Activated CD4-positive, alpha-beta T cell treated with anti-CD3 and anti-CD28 coated beads for 24 hours (primary cell): ENCODE results near the gene LRBA.

Source experiments
- DNase-seq, 2 donors: peaks; one replicate each; pipeline ENCODE4 v3.0.0-alpha.2; 2020; ENCODE audit warnings: low read depth in 2 of 2

The LRBA gene

DNA sequence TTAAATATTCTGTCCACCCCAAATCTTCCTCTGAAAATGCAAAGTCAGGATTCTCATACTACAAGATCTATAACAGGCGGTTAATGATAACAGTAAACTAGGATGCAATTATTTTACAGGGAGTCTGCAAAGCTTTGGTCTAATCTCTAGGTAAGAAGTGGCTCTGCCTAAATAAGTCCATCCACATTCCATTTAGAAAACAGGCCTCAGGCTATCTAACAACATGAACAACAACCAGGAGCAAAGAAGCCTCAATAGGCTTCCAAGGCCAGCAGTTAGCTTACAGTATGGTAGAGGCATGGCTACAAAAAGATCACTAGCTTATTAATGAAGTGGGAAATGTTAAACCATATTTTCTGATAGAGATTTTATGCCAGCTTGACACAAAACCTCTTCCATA, 426.8 kb downstream of the LRBA start:
- DNase-seq: no peak

DNA sequence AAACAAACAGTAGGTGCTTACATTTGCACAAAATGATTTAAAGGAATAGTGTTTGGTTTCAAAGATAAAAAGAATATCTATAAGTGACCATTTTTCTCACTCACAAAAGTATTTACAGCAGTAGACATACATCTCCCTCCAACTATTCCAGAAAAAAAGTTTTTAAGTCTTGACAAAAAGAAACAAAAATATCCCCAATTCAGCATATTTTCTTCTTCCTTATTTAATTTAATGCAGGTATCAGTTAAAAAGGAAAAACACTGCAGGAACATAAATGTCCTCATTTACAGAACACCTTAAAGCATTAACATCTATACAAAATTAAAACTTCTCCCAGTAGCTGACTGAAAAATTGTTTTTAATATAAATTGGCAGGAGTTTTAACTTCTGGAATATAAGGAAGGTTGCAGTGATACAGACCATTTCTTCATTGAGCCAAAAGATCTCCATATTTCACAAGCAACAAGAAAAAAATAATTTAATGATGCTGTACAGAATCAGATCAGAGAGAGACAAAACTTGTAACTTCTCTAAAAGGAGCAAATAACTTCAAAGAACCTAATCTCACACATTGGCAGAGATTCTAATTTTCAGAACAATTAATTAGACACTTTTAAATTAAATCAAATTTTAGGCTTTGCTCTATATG, 428.8 kb downstream of the LRBA start:
- no peak for DNase-seq

DNA sequence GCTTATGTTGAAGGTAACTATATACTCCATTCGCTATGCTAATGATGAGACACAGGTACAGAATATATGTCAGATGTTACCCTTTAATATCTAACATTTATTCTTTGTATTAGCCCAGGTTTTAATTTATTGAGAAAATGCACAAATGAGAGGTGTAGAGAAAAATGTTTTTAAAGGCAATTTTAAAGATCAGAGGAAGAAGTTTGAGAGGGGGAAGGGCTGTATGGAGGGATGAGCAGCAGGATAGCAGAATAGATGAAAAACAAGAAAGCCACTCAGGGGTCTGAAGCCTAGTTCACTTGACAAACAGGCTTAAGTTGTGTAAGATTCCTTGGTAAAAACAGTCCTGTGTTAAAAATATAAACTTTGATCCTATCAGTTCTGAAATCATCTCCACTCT, 429.5 kb downstream of the LRBA start:
- no peak for DNase-seq

DNA sequence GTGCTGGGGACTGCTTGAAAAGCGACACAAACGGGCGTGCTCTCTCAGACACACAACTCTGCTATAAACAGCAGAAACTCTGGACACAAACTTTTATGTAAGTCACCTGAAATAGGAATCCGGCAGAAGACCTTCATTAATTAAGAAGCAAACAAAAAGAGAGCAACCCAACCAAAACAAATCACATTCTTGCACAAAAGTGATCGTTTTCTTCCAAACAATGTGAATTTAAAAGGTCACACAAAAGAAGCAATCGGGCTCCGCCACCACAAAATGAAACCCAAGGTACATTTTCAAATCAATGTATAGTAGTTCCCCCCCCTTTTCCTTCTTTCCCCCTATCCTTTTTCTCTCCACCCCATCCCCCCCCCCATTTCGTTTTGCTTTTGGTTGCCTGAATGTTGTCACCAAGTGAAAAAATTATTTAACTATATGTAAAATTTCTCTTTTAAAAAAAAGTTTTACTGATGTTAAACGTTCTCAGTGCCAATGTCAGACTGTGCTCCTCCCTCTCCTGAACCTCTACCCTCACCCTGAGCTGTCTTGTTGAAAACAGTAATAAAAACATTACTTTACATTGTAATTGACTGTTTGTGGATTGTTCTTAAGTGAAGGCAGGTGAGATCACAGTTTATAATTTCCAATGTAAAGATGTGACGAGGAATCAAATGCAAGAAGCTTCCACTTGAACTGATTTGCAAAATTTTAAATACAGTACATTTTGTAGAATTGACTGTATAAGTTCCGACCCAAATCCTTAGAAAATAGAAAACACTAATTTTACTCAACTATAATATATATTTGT, 430.8 kb downstream of the LRBA start:
- no peak for DNase-seq

DNA sequence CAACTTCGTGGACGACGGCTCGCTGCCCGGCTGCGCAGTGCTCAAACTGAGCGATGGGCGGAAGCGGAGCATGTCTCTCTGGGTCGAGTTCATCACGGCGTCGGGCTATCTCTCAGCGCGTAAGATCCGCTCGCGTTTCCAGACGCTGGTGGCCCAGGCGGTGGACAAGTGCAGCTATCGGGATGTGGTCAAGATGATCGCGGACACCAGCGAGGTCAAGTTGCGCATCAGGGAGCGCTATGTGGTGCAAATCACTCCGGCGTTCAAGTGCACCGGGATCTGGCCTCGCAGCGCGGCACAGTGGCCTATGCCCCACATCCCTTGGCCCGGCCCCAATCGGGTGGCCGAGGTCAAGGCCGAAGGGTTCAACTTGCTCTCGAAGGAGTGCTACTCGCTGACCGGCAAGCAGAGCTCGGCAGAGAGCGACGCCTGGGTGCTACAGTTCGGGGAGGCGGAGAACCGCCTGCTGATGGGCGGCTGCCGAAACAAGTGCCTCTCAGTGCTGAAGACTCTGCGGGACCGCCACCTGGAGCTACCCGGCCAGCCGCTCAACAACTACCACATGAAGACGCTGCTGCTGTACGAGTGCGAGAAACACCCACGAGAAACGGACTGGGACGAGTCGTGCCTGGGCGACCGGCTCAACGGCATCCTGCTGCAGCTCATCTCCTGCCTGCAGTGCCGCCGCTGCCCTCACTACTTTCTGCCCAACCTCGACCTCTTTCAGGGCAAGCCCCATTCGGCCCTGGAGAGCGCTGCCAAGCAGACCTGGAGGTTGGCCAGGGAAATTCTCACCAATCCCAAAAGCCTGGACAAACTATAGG, 431.6 kb downstream of the LRBA start:
- DNase-seq: no peak

DNA sequence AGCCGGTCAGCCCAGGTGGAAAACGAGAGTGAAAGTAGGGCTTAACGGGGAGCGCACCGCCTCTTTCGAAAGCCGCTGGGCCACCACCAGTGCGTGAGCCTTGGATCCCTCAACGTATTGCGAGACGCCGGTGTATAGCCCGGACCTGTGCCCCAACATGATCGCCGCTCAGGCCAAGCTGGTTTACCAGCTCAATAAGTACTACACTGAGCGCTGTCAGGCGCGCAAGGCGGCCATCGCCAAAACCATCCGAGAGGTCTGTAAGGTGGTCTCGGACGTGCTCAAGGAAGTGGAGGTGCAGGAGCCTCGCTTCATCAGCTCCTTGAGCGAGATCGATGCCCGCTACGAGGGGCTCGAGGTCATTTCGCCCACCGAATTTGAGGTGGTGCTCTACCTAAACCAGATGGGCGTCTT, 432.2 kb downstream of the LRBA start:
- no peak for DNase-seq

DNA sequence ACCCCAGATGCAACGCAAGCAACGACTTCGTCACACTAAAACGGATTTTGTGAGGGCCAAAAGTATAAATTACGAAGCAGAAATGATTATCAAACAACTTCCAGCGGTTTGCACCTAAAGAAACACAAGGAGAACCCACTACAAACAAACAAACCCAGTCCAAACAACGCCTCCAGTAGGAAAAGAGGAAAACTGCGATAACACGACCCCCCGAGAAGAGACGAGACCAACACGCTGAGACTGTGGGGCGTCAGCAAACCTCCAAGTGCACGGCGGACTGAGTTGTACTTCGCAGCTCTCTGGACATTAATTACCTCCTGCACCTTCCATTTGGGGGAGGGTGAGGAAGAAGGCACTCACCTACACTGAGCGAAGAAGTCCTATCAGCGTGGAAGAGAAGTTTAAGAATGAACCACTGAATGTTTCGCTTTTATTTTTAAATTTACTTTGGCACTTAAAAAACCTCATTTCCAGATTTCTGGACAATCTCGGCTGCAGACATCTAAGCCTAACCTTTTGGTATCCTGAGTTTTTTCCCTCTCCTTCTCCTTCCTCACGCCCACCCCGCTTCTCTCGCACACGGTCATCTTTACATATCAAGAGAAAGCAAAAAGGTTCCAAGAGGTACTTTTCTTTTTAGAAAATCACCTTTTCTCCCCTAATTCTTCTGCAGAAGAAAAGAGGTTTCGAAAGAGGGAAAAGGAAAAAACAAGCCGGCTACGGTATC, 432.8 kb downstream of the LRBA start, which contains the start of gene MAB21L2:
TSS of gene MAB21L2 (plus strand) at position 6 of the 727 bp plus-strand sequence. CDS start 879 bp downstream, outside the sequence.
- DNase-seq: no peak

DNA sequence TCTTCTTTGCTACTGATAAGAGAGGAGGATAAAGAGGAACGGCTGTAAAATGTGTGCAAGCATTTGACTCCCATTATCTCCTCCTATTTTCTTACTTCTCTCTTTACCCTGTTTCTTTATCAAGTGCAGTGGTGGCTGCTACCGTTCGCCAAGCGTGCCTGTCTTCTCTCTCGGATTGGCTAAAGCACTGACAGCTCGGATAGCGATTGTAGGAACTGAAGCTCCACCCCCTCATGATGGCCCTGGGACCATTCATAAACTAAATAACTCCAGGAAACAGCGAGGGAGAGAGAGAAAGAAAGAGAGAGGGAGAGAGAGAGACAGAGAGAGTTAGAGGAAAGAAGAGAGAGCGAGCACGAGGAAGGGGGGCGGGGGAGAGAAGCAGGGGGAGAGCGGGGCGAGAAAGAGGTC, 433.4 kb downstream of the LRBA start:
- no peak for DNase-seq

DNA sequence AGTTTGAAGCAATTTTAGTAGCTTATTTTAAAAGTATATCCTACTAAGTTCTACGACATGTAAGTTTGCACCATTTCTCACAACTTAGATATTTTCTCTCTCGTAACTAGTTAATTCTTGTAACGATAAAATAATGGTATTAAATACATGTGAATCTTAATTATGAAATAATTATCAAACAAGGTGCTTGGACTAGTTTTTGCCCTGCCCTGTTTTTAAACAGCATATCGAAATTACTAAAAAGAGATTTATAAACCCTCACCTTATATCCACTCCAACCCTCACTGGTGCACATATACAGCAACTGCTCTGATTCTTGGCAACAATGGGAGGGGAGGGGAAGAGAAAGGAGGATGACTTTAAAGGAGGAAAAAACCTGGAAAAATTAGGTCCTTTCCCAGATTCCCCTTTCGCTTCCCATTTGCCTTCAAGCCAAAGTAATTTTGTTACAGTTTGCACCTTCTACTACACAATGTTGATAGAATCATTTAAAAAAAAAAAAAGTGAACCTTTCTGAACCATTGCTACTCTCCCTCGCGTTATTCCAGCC, 434.0 kb downstream of the LRBA start:
- DNase-seq: no peak

DNA sequence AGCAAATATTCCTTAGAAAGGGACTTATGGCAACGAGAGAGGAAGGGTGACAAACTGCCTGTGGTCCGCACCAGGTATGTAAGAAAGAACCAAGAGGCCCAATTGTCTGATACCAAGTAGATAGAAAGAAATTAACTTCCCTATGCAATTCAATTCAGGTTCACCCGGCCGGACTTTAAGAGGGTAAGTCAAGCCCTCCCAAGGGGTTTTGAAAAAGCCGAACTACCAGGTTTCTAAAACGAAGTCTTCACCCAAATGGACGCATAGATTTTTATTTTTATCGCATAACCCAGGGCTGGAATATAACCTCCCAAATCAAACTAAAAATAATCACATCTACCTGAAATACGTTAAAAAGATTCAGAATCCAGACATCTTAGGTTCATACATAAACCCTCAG, 434.8 kb downstream of the LRBA start:
- no peak for DNase-seq

DNA sequence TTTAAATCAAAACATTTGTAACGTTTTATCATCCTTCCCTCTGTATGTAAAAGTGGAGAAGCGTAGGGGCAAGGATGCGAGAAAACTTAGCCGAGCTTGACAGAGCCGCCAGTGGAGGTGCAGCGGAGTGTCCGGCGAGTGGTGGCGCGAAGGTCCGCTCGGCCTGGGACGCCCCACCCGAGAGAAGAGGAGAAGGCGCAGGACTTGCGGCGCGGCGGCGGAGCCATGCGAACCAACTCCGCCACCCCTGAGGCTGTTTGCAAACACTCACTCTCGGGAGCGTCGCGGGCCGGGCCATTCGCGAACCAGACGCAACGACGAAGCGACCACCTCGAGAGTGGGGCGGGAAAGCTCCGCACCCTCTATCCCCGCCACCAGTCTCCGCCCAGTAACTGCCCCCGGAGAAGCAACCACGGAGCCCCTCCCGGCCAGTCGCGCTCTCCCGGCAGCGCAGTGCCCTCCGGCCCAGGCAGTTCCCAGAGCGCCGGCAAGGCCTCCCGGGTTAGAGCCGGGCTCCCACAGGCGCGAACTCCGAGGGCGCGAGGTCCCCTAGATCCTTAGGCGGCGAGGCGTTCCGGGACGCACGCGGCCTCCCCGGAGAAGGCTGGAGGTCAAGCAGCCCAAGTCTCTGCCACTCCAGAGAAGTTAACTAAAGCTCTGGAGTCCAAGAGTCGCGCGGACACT, 435.4 kb downstream of the LRBA start:
- no peak for DNase-seq

DNA sequence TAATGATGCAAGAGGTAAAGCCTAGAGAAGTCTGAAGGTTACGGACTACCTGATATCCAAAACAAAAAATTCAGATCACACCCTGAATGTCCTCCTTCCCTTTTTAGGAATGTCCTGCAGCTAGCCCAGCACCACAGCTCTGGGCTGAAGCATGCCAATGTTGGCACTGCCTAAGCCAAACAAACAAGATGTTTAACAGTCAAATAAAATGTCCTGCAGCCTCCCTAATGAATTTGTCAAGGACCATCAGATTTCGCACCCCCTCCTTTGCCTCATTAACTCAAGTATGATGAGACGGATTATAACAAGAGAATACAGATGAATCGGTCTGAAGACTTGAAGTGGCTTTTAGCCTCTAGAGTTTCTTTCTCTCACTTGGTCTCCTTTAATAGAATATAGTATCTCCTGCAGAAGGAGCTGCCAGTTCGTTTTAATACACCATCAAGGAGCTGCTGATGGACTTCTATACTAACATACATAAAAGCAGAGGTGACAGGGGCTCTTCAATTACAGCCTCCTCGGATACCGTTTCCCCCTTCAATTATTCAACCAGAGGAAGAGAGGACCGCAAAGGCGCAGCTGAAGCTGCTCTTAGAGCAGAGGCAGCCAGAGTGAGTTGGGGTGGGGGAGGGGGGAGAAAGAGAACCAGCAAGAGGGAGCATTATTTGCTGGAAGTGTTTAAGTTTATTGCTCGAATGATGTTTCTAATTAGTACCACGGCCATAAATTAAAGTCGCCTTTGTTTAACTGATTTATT, 436.2 kb downstream of the LRBA start:
- no peak for DNase-seq

DNA sequence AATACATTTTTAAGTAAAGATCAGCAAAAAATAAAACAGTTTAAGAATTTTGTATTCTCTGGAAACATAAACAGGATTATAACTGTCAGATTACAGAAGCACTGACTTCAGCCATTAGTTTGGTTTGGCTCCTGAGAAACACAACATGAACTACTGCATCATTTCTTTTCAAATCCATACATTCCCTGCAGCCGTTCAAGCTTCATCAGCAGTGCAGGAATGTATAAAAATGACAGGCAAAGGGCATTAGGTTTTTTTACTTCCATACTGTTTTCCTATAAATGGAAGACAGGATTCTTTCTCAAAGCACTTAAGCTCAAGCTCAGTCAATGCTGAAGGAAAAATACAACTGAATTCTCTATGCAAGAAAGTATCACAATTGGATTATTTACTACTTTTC, 437.3 kb downstream of the LRBA start:
- no peak for DNase-seq

DNA sequence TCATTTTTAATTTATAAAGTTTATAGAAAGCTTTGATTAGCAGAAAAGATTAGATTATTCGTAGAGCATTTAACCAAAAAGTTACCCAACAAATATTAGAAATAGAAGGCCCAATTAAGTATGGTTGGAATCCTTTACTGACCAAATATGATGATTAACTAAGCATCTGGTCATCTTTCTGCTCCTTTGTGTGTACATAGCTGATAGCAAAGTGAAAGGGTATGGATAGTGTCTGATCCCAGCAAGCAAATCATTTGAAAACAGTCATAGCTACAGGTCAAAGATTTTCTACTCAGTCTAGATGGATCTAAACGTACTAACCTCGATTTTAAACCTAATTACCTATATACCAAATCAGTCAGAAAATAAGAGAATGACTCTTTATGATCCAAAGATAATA, 440.4 kb downstream of the LRBA start:
- DNase-seq: no peak

DNA sequence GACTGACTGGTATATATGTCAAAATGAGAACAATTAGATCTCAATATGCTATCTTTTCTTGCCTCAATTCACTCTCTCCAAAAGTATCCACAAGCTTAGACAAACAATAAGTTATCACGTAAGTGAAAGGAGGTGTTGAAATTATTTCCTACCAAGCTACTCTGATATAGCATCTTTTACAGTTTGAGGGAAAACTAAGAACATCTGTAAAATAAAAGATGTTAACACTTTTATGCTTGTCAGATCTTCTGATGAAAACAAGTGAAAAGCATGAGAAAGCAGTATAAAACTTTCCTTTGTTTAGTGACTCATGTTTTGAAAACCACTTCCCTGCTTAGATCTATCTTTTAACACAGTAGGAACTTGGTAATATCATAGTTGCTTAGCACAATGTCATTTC, 441.6 kb downstream of the LRBA start:
- DNase-seq: no peak

DNA sequence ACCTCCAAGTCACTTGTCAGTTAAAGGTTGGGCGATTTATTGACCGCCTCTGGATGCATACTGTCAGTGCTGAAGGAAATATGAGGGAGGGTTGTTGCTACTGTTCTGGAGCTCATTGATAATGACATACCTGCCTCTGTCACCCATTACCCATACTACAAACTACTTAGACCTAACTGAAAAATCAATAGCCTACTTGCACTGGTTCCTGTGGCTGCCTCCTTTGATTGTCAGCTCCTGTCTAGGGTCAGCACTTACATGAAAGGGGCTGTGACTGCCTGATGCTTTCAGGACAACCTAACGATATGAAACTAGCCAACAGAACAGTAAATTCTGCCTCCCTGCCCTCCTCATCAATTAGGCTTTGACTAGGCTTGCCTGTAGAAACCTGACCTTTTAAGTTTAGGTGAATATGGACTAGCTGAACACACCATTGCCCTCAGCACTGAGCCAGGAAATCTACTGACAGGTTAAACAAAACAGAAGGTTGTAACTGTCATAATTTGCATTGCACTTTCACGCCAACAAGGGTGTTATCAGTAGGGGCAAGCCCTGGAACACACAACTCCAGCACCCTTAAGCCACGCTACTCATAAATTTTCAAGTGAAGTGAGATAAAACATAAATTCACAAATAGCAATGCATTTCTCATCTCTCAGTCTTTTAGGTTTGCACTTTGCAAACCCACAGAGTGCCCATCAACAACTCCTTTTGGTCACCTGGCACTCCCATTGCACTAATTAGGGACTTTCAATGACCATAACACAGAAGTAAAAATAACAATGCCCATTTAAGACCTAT, 442.2 kb downstream of the LRBA start:
- no peak for DNase-seq

DNA sequence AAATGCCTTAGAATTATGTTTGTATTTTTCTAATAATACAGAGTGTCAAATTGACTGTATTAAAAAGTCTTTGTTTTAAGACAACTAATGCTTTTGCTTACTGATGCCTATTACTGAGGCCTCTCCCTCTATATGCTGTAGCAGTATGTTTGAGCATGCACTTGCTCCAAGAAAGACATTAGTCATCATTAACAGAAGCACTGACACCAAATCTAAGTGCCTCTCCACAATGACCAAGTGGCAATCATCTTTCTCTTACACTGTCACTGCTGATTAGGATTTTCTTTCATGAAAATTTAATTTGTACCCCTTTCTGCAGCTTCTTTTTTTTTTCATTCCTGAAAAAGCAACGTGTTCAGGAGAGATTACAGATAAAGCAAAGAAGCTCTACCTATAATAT, 444.2 kb downstream of the LRBA start:
- DNase-seq: no peak

DNA sequence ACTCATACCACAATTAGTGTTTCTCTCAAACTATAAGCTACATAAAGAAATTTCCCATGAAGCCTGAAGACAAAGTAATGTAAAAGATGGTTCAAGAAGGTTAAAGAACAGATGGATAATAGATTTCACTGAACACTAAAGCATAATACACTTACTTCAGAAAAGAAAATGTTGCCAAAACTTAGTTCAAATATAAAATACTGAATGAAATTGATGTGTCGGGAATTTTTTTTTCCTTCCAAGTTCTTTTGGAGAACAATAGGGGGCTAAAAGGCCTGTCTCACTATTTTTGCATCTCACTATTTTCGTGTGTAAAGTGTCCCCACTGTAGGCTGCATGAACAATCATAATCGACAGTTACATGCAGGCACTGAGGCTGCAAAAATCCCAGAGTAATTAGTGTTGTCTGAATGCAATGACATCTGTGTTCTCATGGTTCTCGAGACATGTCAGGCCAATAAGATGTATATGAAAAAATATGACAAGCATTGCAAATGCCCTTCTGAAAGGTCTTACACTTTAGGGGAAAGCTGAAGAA, 445.0 kb downstream of the LRBA start:
- no peak for DNase-seq

DNA sequence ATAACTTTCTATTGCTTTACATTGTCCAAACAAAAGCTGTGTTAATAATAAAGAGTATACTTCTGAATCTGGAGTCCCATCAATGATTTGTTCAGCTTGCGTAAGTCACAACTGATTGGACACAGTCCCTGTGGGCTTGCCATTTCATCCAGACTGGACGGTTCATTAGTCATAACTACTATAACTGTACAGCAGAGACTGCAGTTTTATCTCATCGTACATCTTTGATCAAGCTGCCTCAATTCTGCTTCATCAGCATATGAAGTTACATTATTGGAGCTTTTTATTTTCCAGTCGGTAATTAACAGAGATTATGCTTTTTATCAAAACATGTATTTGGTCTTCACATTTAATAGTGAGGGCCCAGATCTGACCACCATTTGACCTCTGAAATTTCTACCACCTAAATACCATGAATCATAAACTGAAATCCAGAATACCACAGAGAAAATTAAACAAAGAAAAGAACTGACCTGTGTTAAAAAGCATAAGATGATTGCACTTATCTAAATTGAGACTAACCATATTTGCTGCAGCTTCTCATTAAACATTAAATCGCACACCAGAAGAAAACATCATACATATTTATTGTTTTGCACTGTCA, 445.6 kb downstream of the LRBA start:
- DNase-seq: no peak
